Measurements from ENCODE around the gene SCARF2. TPM values are rescaled to one million over a fixed set of nuclear protein-coding genes. Genes with fewer than 3 reads are reported as not detected.

SCARF2 gene
- total and polyA plus RNA-seq, 2 of the 8 experiments (the other 6 are each of a cell fraction or from before 2014, with no cell fraction given), result 4.2 to 9.8 TPM

DNA sequence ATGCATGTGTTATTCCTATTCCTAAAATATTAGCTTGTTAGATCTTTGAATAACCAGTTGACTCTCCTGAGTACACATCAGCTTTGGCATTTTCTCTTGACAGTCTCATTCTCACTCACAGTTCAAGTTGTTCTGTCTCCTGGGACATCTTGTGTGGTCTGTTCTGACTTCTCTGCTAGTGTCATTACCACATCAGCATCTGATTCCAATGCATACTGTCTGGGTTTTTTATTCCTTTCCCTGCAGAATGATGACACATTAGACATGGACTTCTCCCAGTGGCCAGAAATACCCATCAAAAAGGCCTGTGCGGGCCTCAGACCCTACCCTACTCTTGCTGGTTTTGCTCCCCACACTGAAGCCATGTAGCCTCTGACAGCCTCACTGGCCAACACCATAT, 41.0 kb downstream of the SCARF2 start (continued):
- TF ChIP-seq, protein P1, sequence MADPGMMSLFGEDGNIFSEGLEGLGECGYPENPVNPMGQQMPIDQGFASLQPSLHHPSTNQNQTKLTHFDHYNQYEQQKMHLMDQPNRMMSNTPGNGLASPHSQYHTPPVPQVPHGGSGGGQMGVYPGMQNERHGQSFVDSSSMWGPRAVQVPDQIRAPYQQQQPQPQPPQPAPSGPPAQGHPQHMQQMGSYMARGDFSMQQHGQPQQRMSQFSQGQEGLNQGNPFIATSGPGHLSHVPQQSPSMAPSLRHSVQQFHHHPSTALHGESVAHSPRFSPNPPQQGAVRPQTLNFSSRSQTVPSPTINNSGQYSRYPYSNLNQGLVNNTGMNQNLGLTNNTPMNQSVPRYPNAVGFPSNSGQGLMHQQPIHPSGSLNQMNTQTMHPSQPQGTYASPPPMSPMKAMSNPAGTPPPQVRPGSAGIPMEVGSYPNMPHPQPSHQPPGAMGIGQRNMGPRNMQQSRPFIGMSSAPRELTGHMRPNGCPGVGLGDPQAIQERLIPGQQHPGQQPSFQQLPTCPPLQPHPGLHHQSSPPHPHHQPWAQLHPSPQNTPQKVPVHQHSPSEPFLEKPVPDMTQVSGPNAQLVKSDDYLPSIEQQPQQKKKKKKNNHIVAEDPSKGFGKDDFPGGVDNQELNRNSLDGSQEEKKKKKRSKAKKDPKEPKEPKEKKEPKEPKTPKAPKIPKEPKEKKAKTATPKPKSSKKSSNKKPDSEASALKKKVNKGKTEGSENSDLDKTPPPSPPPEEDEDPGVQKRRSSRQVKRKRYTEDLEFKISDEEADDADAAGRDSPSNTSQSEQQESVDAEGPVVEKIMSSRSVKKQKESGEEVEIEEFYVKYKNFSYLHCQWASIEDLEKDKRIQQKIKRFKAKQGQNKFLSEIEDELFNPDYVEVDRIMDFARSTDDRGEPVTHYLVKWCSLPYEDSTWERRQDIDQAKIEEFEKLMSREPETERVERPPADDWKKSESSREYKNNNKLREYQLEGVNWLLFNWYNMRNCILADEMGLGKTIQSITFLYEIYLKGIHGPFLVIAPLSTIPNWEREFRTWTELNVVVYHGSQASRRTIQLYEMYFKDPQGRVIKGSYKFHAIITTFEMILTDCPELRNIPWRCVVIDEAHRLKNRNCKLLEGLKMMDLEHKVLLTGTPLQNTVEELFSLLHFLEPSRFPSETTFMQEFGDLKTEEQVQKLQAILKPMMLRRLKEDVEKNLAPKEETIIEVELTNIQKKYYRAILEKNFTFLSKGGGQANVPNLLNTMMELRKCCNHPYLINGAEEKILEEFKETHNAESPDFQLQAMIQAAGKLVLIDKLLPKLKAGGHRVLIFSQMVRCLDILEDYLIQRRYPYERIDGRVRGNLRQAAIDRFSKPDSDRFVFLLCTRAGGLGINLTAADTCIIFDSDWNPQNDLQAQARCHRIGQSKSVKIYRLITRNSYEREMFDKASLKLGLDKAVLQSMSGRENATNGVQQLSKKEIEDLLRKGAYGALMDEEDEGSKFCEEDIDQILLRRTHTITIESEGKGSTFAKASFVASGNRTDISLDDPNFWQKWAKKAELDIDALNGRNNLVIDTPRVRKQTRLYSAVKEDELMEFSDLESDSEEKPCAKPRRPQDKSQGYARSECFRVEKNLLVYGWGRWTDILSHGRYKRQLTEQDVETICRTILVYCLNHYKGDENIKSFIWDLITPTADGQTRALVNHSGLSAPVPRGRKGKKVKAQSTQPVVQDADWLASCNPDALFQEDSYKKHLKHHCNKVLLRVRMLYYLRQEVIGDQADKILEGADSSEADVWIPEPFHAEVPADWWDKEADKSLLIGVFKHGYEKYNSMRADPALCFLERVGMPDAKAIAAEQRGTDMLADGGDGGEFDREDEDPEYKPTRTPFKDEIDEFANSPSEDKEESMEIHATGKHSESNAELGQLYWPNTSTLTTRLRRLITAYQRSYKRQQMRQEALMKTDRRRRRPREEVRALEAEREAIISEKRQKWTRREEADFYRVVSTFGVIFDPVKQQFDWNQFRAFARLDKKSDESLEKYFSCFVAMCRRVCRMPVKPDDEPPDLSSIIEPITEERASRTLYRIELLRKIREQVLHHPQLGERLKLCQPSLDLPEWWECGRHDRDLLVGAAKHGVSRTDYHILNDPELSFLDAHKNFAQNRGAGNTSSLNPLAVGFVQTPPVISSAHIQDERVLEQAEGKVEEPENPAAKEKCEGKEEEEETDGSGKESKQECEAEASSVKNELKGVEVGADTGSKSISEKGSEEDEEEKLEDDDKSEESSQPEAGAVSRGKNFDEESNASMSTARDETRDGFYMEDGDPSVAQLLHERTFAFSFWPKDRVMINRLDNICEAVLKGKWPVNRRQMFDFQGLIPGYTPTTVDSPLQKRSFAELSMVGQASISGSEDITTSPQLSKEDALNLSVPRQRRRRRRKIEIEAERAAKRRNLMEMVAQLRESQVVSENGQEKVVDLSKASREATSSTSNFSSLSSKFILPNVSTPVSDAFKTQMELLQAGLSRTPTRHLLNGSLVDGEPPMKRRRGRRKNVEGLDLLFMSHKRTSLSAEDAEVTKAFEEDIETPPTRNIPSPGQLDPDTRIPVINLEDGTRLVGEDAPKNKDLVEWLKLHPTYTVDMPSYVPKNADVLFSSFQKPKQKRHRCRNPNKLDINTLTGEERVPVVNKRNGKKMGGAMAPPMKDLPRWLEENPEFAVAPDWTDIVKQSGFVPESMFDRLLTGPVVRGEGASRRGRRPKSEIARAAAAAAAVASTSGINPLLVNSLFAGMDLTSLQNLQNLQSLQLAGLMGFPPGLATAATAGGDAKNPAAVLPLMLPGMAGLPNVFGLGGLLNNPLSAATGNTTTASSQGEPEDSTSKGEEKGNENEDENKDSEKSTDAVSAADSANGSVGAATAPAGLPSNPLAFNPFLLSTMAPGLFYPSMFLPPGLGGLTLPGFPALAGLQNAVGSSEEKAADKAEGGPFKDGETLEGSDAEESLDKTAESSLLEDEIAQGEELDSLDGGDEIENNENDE (IDR thresholded peaks at IDR 0.05; ENCODE audit: insufficient replicate concordance, low read length), result no peak
- no peak for TF ChIP-seq BRCA1 (IDR thresholded peaks at IDR 0.05; ENCODE audit: low read depth, low read length)
- TF ChIP-seq CHD1 (IDR thresholded peaks at IDR 0.05; ENCODE audit: low read depth, low read length), result no peak
- TF ChIP-seq PHF8 (conservative IDR thresholded peaks at IDR 0.05; ENCODE audit: low read depth, low read length), result no peak
